ENCODE measurements around the gene TRIM75. TPM values are rescaled to one million over a fixed set of nuclear protein-coding genes. Genes with fewer than 3 reads are reported as not detected.

TRIM75 gene
- total and polyA plus RNA-seq, 5 donors from 2014 or later, result not detected

GRCh38 chr4:165106518-165106917 lies 52.9 kb downstream of the TRIM75 start:
- Histone ChIP-seq H3K27ac (ENCODE audit: insufficient read depth, low read length, poor library complexity, severe bottlenecking) (no peak overlapping the region), H3K4me1 (ENCODE audit: control insufficient read depth, insufficient read depth, low read length, poor library complexity, severe bottlenecking) (no peaks in the 10 kb centered on the region), H3K27me3 (ENCODE audit: control insufficient read depth, insufficient read depth, low read length) (no peaks in the 10 kb centered on the region), H3K36me3 (ENCODE audit: control insufficient read depth, insufficient read depth, low read length) (peaks cover 14% of the 10 kb centered on the region), H3K9me3 (ENCODE audit: control insufficient read depth in 2 of 2, low read length in 2 of 2) (no peaks in the 10 kb centered on the region), H3K4me3 (ENCODE audit: low read depth, low read length) (no peak overlapping the region)
- Mint-ChIP-seq H3K27ac (no peak overlapping the region), H3K4me3 (no peak overlapping the region), H3K27me3 (no peaks in the 10 kb centered on the region), H3K9me3 (no peaks in the 10 kb centered on the region), H3K4me1 (peaks cover 3 to 22% (median 14%) of the 10 kb centered on the region in 4 donors), H3K36me3 (no peaks in the 10 kb centered on the region)
- DNase-seq (no peak), ATAC-seq (ENCODE audit: low read depth in 2 of 2) (no peak)

Other genes with a start within 250 kb of the TRIM75 start
- gene APELA, start 176.7 kb upstream of the TRIM75 start, total RNA-seq, result not detected
- not detected for gene APELA, start 176.7 kb upstream of the TRIM75 start, polyA plus RNA-seq
- 0.25 TPM for gene TRIM61, start 76.2 kb upstream of the TRIM75 start, total RNA-seq
- gene TRIM61, start 76.2 kb upstream of the TRIM75 start, polyA plus RNA-seq, result 1 to 10 TPM in 1 of 4 donors, under 1 TPM in 2, not detected in 1; 0.27 to 1.5 (median 0.41) TPM
- gene TRIM60, start 21.9 kb upstream of the TRIM75 start, total RNA-seq, result not detected
- gene TRIM60, start 21.9 kb upstream of the TRIM75 start, polyA plus RNA-seq, result not detected
- gene TMEM192, start 59.0 kb downstream of the TRIM75 start, total RNA-seq, result 6.7 TPM
- gene TMEM192, start 59.0 kb downstream of the TRIM75 start, polyA plus RNA-seq, result 10 to 100 TPM; 11.4 to 19.2 (median 18.6) TPM
- gene KLHL2, start 153.7 kb downstream of the TRIM75 start, total RNA-seq, result 31.2 TPM
- 10 to 100 TPM in 2 of 4 donors, 1 to 10 TPM in 2; 7.1 to 18.7 (median 9.6) TPM for gene KLHL2, start 153.7 kb downstream of the TRIM75 start, polyA plus RNA-seq